ENCODE data around the gene PATE2.
A peak's percentile ranks its signal among the peaks of the same experiment; 100 is the strongest.

The PATE2 gene

DNA sequence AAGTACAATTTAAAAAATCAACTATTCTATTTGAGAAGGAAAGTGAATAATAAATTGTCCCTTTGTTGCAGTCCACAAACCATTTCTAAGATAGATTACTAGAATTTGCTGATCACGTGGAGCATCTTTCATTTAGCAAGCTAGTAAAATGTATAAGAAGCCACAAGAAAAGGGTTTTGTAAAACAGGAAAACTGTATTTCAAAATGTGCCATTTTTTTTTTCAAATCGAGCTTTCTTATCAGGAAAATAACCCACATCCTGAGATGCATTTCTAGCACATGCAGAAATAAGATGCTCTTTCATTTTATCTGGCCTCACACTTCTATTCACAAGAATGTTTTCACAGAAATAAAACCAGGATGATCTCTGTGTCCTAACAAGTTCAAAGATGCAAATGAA lies 6.0 kb upstream of the PATE2 start:
- in situ Hi-C loops (cut with HindIII; ENCODE audit: low sequenced_read_pairs) = no loop called here
- no peak overlapping the region for H3K4me3 ChIP-seq (ENCODE audit: low read depth, low read length)
- TF ChIP-seq CTCF (IDR thresholded peaks at IDR 0.05; ENCODE audit: low read depth, low read length, missing control alignments) = no peak
- DNase-seq (ENCODE audit: low read depth) = no peak

DNA sequence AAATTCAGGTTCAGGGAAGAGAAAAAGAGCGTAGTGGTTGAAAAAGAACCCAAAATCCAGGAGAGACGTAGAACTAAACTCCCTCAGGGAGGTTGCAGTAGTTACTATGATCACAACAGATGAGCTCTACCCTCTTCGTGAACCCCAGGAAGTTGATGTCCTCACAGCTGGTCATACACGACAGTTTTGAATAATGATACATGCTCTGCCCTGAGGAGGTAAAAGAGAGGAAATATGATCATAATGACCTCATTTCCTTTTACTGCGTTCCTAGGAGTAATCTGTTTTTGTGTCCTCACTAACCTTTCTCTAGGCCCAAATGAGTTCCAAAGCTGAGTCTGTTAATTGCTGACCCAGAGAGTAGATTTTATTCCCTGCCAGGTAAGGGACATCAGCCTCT lies 1.3 kb downstream of the PATE2 start:
- TF ChIP-seq CTCF (IDR thresholded peaks at IDR 0.05; ENCODE audit: low read depth, low read length, missing control alignments) = no peak
- DNase-seq (ENCODE audit: low read depth) = no peak
- in situ Hi-C loops (cut with HindIII; ENCODE audit: low sequenced_read_pairs) = no loop called here
- no peak overlapping the region for H3K4me3 ChIP-seq (ENCODE audit: low read depth, low read length)

- no peak for DNase-seq (ENCODE audit: low read depth)
- in situ Hi-C loops (cut with HindIII; ENCODE audit: low sequenced_read_pairs) = no loop called here
- H3K4me3 ChIP-seq (ENCODE audit: low read depth, low read length) = no peak overlapping the region
- TF ChIP-seq CTCF (IDR thresholded peaks at IDR 0.05; ENCODE audit: low read depth, low read length, missing control alignments) = no peak
These were observed 5.1 kb downstream of the PATE2 start for GRCh38 chr11:125773516-125773915.

GRCh38 chr11:125772834-125773505 lies 5.7 kb downstream of the PATE2 start:
- TF ChIP-seq CTCF (IDR thresholded peaks at IDR 0.05; ENCODE audit: low read depth, low read length, missing control alignments) = no peak
- in situ Hi-C loops (cut with HindIII; ENCODE audit: low sequenced_read_pairs) = no loop called here
- DNase-seq (ENCODE audit: low read depth) = peak; percentile 58
- no peak overlapping the region for H3K4me3 ChIP-seq (ENCODE audit: low read depth, low read length)

GRCh38 chr11:125770583-125770982 lies 8.0 kb downstream of the PATE2 start:
- no peak for TF ChIP-seq CTCF (IDR thresholded peaks at IDR 0.05; ENCODE audit: low read depth, low read length, missing control alignments)
- in situ Hi-C loops (cut with HindIII; ENCODE audit: low sequenced_read_pairs) = no loop called here
- H3K4me3 ChIP-seq (ENCODE audit: low read depth, low read length) = no peak overlapping the region
- DNase-seq (ENCODE audit: low read depth) = no peak

- in situ Hi-C loops (cut with HindIII; ENCODE audit: low sequenced_read_pairs) = no loop called here
- no peak overlapping the region for H3K4me3 ChIP-seq (ENCODE audit: low read depth, low read length)
- TF ChIP-seq CTCF (IDR thresholded peaks at IDR 0.05; ENCODE audit: low read depth, low read length, missing control alignments) = no peak
- DNase-seq (ENCODE audit: low read depth) = no peak
These were observed 10.1 kb downstream of the PATE2 start for GRCh38 chr11:125768336-125769046.
